ENCODE data around the gene NSF.
"Not testable (repeated sequence)": the region's sequence is repeated elsewhere in the genome, so short reads cannot be mapped to it uniquely, and the experiment has no call there.

DNA sequence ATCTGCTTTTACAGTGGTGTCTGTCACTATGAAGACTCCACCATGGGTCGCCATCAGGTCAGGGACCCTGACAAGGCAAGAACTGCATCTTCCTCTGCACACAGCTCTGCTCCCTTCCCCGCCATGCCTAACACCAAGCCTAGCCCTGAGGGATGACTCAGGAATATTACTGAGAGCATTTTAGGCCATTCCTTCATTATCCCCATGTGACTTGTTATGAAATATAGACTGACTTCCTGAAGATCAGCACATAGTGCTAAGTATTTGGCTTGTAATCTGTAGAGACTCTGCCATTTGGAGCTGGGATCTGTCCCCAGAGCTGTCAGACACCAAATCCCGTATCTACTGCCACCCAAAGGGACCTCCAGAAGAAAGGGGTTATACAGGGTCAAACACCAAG is 30.4 kb upstream of the NSF start:
- TF ChIP-seq, protein P1, sequence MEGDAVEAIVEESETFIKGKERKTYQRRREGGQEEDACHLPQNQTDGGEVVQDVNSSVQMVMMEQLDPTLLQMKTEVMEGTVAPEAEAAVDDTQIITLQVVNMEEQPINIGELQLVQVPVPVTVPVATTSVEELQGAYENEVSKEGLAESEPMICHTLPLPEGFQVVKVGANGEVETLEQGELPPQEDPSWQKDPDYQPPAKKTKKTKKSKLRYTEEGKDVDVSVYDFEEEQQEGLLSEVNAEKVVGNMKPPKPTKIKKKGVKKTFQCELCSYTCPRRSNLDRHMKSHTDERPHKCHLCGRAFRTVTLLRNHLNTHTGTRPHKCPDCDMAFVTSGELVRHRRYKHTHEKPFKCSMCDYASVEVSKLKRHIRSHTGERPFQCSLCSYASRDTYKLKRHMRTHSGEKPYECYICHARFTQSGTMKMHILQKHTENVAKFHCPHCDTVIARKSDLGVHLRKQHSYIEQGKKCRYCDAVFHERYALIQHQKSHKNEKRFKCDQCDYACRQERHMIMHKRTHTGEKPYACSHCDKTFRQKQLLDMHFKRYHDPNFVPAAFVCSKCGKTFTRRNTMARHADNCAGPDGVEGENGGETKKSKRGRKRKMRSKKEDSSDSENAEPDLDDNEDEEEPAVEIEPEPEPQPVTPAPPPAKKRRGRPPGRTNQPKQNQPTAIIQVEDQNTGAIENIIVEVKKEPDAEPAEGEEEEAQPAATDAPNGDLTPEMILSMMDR (IDR thresholded peaks at IDR 0.05) = not testable (repeated sequence)
- not testable (repeated sequence) for TF ChIP-seq POLR2AphosphoS5, TCF7L2 (IDR thresholded peaks at IDR 0.05; ENCODE audit: low read depth, low read length)

Data from Panc1 (cell line).